ENCODE results near the gene LRRC56. TPM values are rescaled to one million over a fixed set of nuclear protein-coding genes. Genes with fewer than 3 reads are reported as not detected.

LRRC56 gene
- total and polyA plus RNA-seq, 2 of the 13 experiments (the other 11 are each of a cell fraction or from before 2014, with no cell fraction given) = 0.11 to 0.29 TPM

DNA sequence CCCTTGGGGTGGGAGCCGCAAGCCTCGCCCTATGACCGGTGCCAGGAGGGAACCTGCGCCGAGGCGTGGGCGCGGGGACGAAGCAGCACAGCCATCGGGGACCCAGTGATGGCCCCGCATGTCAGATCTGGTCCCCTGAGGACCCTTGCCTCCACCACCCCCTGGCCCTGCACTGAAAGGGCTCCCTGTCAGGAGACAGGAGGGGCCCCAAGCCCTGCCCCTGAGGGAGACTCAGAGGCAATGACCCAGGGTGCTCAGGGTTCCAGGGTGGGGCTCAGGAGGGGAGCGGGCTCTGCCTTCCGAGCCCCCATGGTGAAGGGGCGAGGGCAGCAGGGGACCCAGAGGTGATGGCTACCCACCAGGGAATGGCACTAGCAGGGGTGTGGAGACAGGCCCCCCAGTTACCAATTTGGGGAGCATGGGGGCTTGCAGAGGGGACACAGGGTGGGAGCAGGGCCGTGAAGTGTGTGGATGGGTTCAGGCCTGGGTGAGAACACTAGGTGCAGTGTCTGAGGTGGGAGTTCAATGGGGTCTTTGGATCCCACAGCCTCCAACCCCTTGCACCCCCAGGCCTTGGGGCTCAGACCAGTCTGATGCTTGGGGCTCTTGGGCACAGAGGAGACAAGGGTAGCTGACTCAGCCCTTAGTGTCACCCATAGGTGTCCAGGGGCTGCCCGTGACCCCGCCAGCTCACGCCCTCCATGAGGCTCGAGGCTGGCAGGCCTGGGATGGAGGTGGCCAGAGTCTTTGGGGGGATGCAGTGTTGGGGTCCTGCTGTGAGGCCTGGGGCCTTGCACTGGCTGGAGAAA is 499 bp downstream of the LRRC56 start (continued):
- TF ChIP-seq, protein P1, sequence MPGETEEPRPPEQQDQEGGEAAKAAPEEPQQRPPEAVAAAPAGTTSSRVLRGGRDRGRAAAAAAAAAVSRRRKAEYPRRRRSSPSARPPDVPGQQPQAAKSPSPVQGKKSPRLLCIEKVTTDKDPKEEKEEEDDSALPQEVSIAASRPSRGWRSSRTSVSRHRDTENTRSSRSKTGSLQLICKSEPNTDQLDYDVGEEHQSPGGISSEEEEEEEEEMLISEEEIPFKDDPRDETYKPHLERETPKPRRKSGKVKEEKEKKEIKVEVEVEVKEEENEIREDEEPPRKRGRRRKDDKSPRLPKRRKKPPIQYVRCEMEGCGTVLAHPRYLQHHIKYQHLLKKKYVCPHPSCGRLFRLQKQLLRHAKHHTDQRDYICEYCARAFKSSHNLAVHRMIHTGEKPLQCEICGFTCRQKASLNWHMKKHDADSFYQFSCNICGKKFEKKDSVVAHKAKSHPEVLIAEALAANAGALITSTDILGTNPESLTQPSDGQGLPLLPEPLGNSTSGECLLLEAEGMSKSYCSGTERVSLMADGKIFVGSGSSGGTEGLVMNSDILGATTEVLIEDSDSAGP (CRISPR knock-in tag; IDR thresholded peaks at IDR 0.05; ENCODE audit: borderline replicate concordance) = no peak; the same call in 1 of the 2 replicates
- TF ChIP-seq, protein P2, sequence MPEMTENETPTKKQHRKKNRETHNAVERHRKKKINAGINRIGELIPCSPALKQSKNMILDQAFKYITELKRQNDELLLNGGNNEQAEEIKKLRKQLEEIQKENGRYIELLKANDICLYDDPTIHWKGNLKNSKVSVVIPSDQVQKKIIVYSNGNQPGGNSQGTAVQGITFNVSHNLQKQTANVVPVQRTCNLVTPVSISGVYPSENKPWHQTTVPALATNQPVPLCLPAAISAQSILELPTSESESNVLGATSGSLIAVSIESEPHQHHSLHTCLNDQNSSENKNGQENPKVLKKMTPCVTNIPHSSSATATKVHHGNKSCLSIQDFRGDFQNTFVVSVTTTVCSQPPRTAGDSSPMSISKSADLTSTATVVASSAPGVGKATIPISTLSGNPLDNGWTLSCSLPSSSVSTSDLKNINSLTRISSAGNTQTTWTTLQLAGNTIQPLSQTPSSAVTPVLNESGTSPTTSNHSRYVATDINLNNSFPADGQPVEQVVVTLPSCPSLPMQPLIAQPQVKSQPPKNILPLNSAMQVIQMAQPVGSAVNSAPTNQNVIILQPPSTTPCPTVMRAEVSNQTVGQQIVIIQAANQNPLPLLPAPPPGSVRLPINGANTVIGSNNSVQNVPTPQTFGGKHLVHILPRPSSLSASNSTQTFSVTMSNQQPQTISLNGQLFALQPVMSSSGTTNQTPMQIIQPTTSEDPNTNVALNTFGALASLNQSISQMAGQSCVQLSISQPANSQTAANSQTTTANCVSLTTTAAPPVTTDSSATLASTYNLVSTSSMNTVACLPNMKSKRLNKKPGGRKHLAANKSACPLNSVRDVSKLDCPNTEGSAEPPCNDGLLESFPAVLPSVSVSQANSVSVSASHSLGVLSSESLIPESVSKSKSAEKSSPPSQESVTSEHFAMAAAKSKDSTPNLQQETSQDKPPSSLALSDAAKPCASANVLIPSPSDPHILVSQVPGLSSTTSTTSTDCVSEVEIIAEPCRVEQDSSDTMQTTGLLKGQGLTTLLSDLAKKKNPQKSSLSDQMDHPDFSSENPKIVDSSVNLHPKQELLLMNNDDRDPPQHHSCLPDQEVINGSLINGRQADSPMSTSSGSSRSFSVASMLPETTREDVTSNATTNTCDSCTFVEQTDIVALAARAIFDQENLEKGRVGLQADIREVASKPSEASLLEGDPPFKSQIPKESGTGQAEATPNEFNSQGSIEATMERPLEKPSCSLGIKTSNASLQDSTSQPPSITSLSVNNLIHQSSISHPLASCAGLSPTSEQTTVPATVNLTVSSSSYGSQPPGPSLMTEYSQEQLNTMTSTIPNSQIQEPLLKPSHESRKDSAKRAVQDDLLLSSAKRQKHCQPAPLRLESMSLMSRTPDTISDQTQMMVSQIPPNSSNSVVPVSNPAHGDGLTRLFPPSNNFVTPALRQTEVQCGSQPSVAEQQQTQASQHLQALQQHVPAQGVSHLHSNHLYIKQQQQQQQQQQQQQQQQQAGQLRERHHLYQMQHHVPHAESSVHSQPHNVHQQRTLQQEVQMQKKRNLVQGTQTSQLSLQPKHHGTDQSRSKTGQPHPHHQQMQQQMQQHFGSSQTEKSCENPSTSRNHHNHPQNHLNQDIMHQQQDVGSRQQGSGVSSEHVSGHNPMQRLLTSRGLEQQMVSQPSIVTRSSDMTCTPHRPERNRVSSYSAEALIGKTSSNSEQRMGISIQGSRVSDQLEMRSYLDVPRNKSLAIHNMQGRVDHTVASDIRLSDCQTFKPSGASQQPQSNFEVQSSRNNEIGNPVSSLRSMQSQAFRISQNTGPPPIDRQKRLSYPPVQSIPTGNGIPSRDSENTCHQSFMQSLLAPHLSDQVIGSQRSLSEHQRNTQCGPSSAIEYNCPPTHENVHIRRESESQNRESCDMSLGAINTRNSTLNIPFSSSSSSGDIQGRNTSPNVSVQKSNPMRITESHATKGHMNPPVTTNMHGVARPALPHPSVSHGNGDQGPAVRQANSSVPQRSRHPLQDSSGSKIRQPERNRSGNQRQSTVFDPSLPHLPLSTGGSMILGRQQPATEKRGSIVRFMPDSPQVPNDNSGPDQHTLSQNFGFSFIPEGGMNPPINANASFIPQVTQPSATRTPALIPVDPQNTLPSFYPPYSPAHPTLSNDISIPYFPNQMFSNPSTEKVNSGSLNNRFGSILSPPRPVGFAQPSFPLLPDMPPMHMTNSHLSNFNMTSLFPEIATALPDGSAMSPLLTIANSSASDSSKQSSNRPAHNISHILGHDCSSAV (CRISPR knock-in tag; IDR thresholded peaks at IDR 0.05; ENCODE audit: borderline replicate concordance) = no peak
- TF ChIP-seq ZNF205 (CRISPR knock-in tag; IDR thresholded peaks at IDR 0.05) (no peak), ZNF44 (CRISPR knock-in tag; IDR thresholded peaks at IDR 0.05) (no peak), U2AF2 (IDR thresholded peaks at IDR 0.05; ENCODE audit: low read depth, low read length) (no peak), MATR3 (CRISPR knock-in tag; IDR thresholded peaks at IDR 0.05) (no peak), NR1H2 (CRISPR knock-in tag; IDR thresholded peaks at IDR 0.05; ENCODE audit: borderline replicate concordance, low read depth) (no peak), ZNF549 (CRISPR knock-in tag; IDR thresholded peaks at IDR 0.05) (no peak), ZBTB7A (CRISPR knock-in tag; IDR thresholded peaks at IDR 0.05) (no peak), ZNF354B (CRISPR knock-in tag; IDR thresholded peaks at IDR 0.05) (no peak), HIVEP1 (CRISPR knock-in tag; IDR thresholded peaks at IDR 0.05) (no peak; the same call in 1 of the 2 replicates), ZNF260 (CRISPR knock-in tag; IDR thresholded peaks at IDR 0.05; ENCODE audit: borderline replicate concordance, low read depth) (no peak), ZNF34 (CRISPR knock-in tag; IDR thresholded peaks at IDR 0.05; ENCODE audit: borderline replicate concordance) (no peak), ZNF703 (CRISPR knock-in tag; IDR thresholded peaks at IDR 0.05; ENCODE audit: borderline replicate concordance) (no peak)
- TF ChIP-seq, protein P3, sequence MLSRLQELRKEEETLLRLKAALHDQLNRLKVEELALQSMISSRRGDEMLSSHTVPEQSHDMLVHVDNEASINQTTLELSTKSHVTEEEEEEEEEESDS (CRISPR knock-in tag; IDR thresholded peaks at IDR 0.05; ENCODE audit: borderline replicate concordance) = no peak
- TF ChIP-seq, protein P4, sequence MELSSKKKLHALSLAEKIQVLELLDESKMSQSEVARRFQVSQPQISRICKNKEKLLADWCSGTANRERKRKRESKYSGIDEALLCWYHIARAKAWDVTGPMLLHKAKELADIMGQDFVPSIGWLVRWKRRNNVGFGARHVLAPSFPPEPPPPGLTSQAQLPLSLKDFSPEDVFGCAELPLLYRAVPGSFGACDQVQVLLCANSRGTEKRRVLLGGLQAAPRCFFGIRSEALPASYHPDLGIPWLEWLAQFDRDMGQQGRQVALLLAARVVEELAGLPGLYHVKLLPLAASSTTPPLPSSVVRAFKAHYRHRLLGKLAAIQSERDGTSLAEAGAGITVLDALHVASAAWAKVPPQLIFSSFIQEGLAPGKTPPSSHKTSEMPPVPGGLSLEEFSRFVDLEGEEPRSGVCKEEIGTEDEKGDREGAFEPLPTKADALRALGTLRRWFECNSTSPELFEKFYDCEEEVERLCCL (CRISPR knock-in tag; IDR thresholded peaks at IDR 0.05; ENCODE audit: borderline replicate concordance) = no peak
- TF ChIP-seq, protein P5, sequence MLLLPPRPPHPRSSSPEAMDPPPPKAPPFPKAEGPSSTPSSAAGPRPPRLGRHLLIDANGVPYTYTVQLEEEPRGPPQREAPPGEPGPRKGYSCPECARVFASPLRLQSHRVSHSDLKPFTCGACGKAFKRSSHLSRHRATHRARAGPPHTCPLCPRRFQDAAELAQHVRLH (CRISPR knock-in tag; IDR thresholded peaks at IDR 0.05; ENCODE audit: borderline replicate concordance, low read depth) = no peak
